ENCODE measurements around the gene TMPRSS6. TPM values are rescaled to one million over a fixed set of nuclear protein-coding genes. Genes with fewer than 3 reads are reported as not detected.
A peak's percentile ranks its signal among the peaks of the same experiment; 100 is the strongest.
"Not testable (repeated sequence)": the region's sequence is repeated elsewhere in the genome, so short reads cannot be mapped to it uniquely, and the experiment has no call there.

The TMPRSS6 gene
- polyA plus RNA-seq, 6 donors from 2014 or later: 0.08 TPM; not detected in 5

DNA sequence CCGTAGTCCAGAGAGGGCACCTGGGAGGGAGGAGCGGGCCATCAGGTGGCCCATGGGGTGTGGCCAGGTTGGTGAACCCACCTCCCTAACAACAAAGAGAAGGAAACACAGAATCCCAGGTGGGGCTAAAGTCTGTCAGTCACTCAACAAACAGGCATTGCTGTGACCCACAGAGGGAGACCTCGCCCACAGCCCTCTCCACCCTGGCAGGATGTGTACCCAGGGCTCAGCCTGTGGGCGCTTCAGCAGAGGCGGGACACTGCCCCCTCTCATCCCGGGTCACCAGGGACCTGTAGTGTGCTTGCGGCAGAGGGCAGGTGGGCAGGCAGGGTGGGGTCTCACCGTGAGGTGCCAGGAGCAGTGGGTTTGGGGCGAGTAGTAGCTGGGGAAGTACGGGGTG is 25.1 kb downstream of the TMPRSS6 start:
- Mint-ChIP-seq H3K4me3 (no peak overlapping the region), H3K9me3 (no peaks in the 10 kb centered on the region), H3K36me3 (no peaks in the 10 kb centered on the region), H3K4me1 (peaks cover 0 to under 1% (median 0%) of the 10 kb centered on the region in 3 donors), H3K27me3 (peaks cover 5 to 40% (median 36%) of the 10 kb centered on the region in 3 donors), H3K27ac (no peak overlapping the region)
- ATAC-seq (ENCODE audit: low read depth in 2 of 2) (no peak), DNase-seq (no peak)

DNA sequence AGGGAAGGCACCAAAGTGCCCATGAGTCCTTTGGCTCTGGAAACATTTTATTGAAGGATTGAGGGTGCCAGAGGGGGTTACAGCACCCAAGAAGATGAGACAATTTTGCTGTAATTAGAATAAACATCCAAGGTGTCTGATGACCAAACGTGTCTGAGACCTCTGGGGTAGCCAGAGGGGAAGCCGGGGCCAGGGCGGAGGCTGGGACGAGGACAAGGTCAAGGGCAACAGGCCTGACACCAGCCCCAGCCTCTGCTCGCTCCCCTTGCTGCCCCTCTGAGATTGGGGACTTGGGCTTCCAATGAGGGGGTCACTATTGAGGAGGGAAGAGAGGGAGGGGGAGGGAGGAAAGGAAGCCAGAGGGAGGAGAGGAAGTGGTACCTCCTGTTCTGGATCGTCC is 25.6 kb downstream of the TMPRSS6 start:
- no peak overlapping the region for H3K27ac Mint-ChIP-seq
- peaks cover 5 to 45% (median 35%) of the 10 kb centered on the region in 3 donors for H3K27me3 Mint-ChIP-seq
- H3K36me3 Mint-ChIP-seq: no peaks in the 10 kb centered on the region
- no peaks in the 10 kb centered on the region for H3K9me3 Mint-ChIP-seq
- H3K4me3 Mint-ChIP-seq: peak overlapping the region in 1 of 8 donors; percentile 43
- no peak for ATAC-seq (ENCODE audit: low read depth in 2 of 2)
- H3K4me1 Mint-ChIP-seq: peaks cover 0 to 4% (median 0%) of the 10 kb centered on the region in 3 donors
- DNase-seq: no peak

DNA sequence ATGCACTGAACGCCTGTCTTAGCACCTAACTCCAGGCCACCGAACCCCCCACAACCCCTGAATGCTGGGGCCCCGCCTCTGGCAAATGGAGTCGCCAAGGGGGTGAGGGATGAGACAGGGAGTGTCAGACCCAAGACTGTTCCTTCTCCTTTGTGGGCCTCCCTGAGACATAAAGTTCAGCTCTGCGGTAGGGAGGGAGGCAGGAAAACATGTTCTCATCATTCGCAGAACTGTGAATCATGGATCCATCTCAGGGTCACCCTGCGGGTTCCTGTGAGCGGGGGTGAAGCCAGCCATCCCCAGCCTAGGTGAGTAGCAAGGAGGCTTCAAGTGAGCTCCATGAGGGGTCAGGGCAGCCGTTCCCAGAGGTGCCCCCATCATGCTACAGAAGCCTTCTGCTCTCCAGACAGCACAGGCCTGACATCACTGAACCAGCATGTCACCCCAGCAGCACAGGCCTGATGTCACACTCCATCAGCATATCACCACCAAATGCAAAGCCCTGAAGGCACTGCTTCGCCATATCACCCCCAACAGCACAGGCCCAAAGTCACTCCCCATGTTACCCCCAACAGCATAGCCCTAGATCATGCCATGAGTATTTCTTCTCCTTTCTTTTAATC is 27.2 kb downstream of the TMPRSS6 start:
- Mint-ChIP-seq H3K9me3 (no peaks in the 10 kb centered on the region), H3K27ac (no peak overlapping the region), H3K27me3 (peaks cover 5 to 42% (median 29%) of the 10 kb centered on the region in 3 donors), H3K4me3 (no peak overlapping the region), H3K4me1 (peaks cover 0 to 13% (median 0%) of the 10 kb centered on the region in 3 donors), H3K36me3 (no peaks in the 10 kb centered on the region)
- no peak for DNase-seq
- ATAC-seq (ENCODE audit: low read depth in 2 of 2): no peak

DNA sequence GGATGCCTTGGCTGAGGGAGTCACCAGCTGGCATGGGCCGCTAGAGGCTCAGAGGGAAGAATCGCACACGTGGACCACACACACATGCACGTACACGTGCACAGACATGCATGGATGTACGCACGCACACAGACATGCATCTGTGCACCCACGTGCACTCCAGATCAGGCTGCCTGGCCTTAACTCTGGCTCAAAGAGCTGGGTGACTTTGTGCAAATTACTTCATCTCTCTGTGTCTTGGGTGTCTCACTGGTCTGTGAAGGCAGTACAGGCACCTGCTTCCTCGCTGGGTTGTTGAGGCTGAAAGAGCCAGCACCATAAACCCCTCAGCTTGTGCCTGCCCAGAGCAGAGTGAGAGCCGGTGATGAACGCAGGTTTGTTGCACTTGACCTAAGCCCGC is 28.7 kb downstream of the TMPRSS6 start:
- H3K4me1 Mint-ChIP-seq: peaks cover 0 to 13% (median 0%) of the 10 kb centered on the region in 3 donors
- no peak for DNase-seq
- peaks cover 5 to 42% (median 33%) of the 10 kb centered on the region in 3 donors for H3K27me3 Mint-ChIP-seq
- H3K4me3 Mint-ChIP-seq: no peak overlapping the region
- H3K36me3 Mint-ChIP-seq: no peaks in the 10 kb centered on the region
- no peaks in the 10 kb centered on the region for H3K9me3 Mint-ChIP-seq
- ATAC-seq (ENCODE audit: low read depth in 2 of 2): no peak
- no peak overlapping the region for H3K27ac Mint-ChIP-seq

DNA sequence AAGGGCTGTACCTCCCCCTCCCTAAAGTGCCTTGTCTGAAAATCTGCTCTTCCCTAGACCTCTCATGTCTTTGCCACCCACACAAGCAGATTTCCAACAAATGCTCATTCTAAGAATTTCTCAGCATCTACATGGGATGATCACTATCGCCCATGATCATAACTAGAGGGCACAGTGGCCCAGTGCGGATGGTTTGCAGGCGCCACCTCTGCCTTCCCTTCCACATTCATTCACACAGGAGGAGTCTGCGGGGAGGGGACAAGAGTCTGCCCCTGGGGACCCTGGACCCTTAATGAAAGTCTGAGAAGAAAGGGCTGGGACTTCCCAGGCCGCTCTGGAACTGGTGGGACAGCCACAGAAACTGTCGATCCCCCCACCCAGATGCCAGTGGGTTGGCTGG is 29.1 kb downstream of the TMPRSS6 start:
- no peak overlapping the region for H3K4me3 Mint-ChIP-seq
- H3K27ac Mint-ChIP-seq: peak overlapping the region in 1 of 6 donors; percentile 40

DNA sequence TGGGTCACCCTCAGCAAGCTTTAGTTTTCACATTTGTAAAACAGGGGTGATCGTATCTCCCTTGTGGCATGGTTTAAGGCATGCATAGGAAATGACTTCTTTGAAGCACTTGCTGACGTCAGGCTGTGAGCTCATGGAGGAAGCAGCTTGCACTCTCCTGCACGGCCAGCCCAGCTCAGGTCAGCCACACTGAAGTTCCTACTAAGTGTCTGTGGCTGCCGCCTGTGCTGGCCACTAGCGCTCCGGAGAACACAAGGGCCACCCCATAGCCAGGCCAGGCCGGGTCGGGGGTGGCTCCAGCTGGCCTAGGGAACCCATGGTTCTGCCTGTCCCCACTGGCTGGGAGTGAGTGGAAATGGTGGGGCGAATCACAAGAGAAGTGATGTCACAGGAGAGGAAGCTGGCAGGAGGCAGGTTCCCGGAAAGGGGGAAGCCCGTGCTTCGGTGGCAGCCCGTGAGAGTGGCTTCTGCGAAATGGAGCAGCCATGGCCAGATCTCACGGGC is 29.8 kb downstream of the TMPRSS6 start:
- no peak overlapping the region for H3K4me3 Mint-ChIP-seq
- ATAC-seq (ENCODE audit: low read depth in 2 of 2) (peak; percentile 36 to 67), DNase-seq (no peak)
- H3K27ac Mint-ChIP-seq: peak overlapping the region in 3 of 6 donors; percentile 10 to 82 (median 50)
- peaks cover 13 to 41% (median 33%) of the 10 kb centered on the region in 3 donors for H3K27me3 Mint-ChIP-seq
- peaks cover 0 to 13% (median 0%) of the 10 kb centered on the region in 3 donors for H3K4me1 Mint-ChIP-seq
- no peaks in the 10 kb centered on the region for H3K36me3 Mint-ChIP-seq
- H3K9me3 Mint-ChIP-seq: no peaks in the 10 kb centered on the region

More for the DNA sequence above, 29.1 kb downstream of the TMPRSS6 start:
- no peak for DNase-seq
- Mint-ChIP-seq H3K9me3 (no peaks in the 10 kb centered on the region), H3K27me3 (peaks cover 9 to 42% (median 33%) of the 10 kb centered on the region in 3 donors), H3K36me3 (no peaks in the 10 kb centered on the region), H3K4me1 (peaks cover 0 to 13% (median 0%) of the 10 kb centered on the region in 3 donors)
- ATAC-seq (ENCODE audit: low read depth in 2 of 2): no peak

DNA sequence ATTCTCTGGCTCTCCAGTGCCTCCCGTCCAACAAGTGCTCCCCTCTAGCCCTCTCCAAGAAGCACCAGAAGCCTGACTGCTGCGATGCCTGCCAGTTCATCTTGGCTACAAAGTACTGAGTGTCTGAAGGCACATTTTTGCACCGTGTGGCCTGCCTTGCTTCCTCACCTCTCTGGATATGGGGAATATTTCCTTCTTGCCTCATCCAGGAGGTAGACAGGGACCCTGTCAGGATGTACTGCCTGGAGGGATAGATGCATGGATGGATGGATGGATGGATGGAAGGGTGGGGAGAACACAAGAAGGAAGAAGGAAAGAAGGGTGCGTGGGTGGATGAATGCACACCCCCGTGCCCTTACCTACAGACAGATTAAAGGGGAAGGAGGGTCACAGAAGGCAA is 30.4 kb downstream of the TMPRSS6 start:
- no peaks in the 10 kb centered on the region for H3K36me3 Mint-ChIP-seq
- H3K4me1 Mint-ChIP-seq: peaks cover 0 to 13% (median 0%) of the 10 kb centered on the region in 3 donors
- DNase-seq (no peak), ATAC-seq (ENCODE audit: low read depth in 2 of 2) (no peak)
- peak overlapping the region in 2 of 6 donors; percentile 10 to 40 for H3K27ac Mint-ChIP-seq
- H3K4me3 Mint-ChIP-seq: no peak overlapping the region
- no peaks in the 10 kb centered on the region for H3K9me3 Mint-ChIP-seq
- H3K27me3 Mint-ChIP-seq: peaks cover 13 to 46% (median 33%) of the 10 kb centered on the region in 3 donors

DNA sequence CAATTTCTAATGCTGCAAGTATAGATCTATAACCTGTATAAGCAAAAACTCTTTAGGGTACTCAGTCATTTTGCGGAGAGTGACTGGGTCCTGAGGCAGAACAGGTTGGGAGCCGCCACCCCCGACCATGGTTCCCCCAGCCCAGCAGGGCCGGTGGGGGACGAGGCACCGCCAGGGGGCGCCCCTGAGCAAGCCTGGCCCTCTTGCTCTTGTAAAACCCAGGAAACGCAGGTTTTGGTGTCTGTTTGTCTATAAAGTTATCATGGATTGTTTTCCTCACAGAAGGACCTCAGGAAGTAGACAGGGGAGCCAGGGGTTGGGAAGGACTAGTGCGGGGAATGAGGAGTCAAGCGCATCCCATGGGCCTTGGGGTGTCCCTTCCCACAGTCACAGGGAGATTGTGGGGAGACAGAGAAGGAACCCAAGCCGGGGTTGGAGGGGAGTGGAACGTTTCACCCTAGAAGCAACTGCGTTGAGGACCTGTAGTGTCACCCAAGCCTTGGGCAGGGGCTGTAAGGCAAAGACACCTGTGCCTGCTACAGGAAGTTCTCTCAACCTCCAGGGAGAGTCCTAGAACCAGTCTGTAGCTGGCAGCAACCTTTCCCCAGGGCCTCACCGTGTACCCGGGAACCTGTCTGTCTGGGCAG is 31.6 kb downstream of the TMPRSS6 start:
- peak; percentile 58 for DNase-seq
- Mint-ChIP-seq H3K4me1 (peaks cover 0 to 13% (median 0%) of the 10 kb centered on the region in 3 donors), H3K36me3 (no peaks in the 10 kb centered on the region), H3K9me3 (no peaks in the 10 kb centered on the region), H3K27me3 (peaks cover 13 to 39% (median 28%) of the 10 kb centered on the region in 3 donors), H3K27ac (peak overlapping the region in 2 of 6 donors; percentile 42 to 52), H3K4me3 (no peak overlapping the region)
- ATAC-seq (ENCODE audit: low read depth in 2 of 2): peak; percentile 65 to 68

DNA sequence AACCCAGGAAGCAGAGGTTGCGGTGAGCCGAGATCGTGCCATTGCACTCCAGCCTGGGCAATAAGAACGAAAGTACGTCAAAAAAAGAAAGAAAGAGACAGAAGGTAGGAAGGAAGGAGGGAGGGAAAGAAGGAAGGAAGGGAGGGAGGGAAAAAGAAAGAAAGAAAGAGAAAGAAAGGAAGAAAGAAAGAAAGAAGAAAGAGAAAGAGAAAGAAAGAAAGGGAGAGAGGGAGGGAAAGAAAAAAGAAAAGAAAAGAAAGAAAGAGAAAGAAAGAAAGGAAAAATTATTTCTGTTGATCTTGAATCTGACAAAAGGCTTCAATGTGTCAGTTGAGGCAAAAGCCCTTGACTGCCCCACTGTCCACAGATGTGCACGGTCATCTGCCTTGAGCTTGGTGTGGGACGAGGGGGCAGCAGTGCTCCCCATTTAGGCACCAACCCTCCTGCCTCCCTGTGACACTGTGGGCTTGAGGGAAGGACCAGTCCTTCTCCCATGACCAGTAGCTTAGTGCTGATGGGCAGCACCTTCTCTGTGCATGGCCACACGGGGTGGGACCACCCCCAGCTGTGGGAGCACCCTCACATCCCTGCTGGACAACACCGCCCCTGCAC is 33.6 kb downstream of the TMPRSS6 start:
- peaks cover 8 to 39% (median 28%) of the 10 kb centered on the region in 3 donors for H3K27me3 Mint-ChIP-seq
- peaks cover 0 to 13% (median 0%) of the 10 kb centered on the region in 3 donors for H3K4me1 Mint-ChIP-seq
- H3K36me3 Mint-ChIP-seq: no peaks in the 10 kb centered on the region
- ATAC-seq (ENCODE audit: low read depth in 2 of 2): no peak
- peak overlapping the region in 1 of 6 donors; percentile 79 for H3K27ac Mint-ChIP-seq
- no peak overlapping the region for H3K4me3 Mint-ChIP-seq
- H3K9me3 Mint-ChIP-seq: no peaks in the 10 kb centered on the region
- no peak for DNase-seq

DNA sequence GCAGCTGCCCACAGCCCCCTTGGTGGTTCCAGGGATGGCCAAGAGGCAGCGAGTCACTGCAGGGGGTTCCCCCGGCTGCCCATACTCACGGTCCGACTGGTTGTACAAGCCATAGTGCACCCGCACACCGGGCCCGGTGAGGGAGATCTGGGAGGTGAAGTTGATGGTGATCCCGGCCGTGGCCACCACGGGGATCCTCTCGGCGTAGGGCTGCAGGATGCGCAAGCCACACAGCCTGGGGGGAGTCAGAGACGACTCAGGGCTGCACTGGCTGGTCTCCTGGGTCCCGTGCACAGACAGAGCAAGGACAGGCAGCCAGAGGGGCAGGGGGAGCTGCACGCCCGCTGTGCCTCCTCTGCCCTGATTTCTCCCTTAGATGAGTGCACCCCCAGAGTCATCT is 34.5 kb downstream of the TMPRSS6 start:
- ATAC-seq (ENCODE audit: low read depth in 2 of 2): no peak
- Mint-ChIP-seq H3K4me1 (peaks cover 0 to 13% (median 0%) of the 10 kb centered on the region in 3 donors), H3K27ac (no peak overlapping the region), H3K36me3 (no peaks in the 10 kb centered on the region), H3K9me3 (no peaks in the 10 kb centered on the region), H3K27me3 (peaks cover 8 to 39% (median 36%) of the 10 kb centered on the region in 3 donors), H3K4me3 (no peak overlapping the region)
- no peak for DNase-seq

DNA sequence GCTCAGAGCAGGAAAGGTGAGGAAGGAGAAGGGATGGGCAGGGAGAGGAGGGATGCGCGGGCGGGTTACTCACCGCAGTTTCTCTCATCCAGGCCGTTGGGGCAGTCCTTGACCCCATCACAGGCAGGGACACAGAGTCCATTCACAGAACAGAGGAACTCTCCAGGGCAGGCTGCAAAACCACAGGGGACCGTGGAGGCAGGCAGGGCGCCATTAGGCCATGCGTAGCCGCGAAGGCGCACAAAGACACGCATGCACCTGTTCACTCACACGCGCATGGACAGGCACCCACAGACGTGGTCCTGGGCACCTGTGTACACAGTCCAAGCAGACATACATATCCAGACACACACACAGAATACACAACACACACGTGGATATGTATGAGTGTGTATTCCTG is 35.0 kb downstream of the TMPRSS6 start:
- Mint-ChIP-seq H3K9me3 (no peaks in the 10 kb centered on the region), H3K4me3 (no peak overlapping the region), H3K27me3 (peaks cover 9 to 41% (median 37%) of the 10 kb centered on the region in 3 donors), H3K4me1 (peaks cover 0 to 13% (median 0%) of the 10 kb centered on the region in 3 donors), H3K36me3 (no peaks in the 10 kb centered on the region), H3K27ac (peak overlapping the region in 1 of 6 donors; percentile 82)
- no peak for DNase-seq
- ATAC-seq (ENCODE audit: low read depth in 2 of 2): no peak

DNA sequence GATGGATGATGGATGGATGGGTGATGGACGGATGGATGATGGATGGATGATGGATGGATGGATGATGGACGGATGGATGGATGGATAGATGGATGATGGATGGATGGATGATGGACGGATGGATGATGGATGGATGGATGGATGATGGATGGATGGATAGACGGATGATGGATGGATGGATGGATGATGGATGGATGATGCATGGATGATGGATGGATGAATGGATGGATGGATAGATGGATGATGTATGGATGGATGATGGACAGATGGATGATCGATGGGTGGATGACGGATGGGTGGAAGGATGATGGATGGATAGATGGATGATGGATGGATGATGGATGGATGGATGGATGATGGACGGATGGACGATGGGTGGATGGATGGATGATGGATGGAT is 36.8 kb downstream of the TMPRSS6 start:
- no peak for DNase-seq
- Mint-ChIP-seq H3K27ac (no peak overlapping the region), H3K36me3 (no peaks in the 10 kb centered on the region), H3K9me3 (no peaks in the 10 kb centered on the region), H3K27me3 (peaks cover 19 to 54% (median 32%) of the 10 kb centered on the region in 3 donors), H3K4me1 (no peaks in the 10 kb centered on the region), H3K4me3 (no peak overlapping the region)
- no peak for ATAC-seq (ENCODE audit: low read depth in 2 of 2)

DNA sequence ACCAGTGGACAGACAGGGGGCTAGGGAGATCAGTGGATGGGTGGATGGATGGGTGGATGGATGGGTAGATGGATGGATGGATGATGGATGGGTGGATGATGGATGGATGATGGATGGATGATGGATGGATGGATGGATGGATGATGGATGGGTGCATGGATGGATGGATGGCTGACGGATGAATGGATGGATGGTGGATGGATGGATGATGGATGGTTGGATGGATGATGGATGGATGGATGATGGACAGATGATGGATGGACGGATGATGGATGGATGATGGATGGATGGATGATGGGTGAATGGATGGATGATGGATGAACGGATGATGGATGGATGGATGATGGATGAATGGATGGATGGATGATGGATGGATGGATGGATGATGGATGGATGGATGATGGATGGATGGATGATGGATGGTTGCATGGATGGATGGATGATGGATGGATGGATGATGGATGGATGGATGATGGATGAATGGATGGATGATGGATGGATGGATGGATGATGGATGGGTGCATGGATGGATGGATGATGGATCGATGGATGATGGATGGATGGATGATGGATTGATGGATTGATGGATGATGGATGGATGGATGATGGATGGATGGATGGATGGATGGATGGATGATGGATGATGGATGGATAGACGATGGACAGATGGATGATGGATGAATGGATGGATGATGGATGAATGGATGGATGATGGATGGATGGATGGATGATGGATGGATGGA is 37.5 kb downstream of the TMPRSS6 start:
- not testable (repeated sequence) for DNase-seq, H3K4me1 Mint-ChIP-seq, H3K4me3 Mint-ChIP-seq

More for the DNA sequence above, 37.5 kb downstream of the TMPRSS6 start:
- not testable (repeated sequence) for H3K36me3 Mint-ChIP-seq; H3K27ac Mint-ChIP-seq; ATAC-seq (ENCODE audit: low read depth in 2 of 2); H3K9me3 Mint-ChIP-seq
- H3K27me3 Mint-ChIP-seq: peaks cover 21 to 56% (median 34%) of the 10 kb centered on the region in 3 donors
